A549 (cell line): Measurements from ENCODE around the gene FOXP3. TPM values are rescaled to one million over a fixed set of nuclear protein-coding genes. Genes with fewer than 3 reads are reported as not detected.

Experiments used
- ATAC-seq, 2 experiments: fragments of 200-7000 bp in 1 of 2; fragments of >200 bp in 1 of 2; cut with Nextera tagmentation in 1 of 2; cut with Tn5 transposase in 1 of 2; 3 replicates each; pipeline versions ENCODE4 v1.8.0 to v1.9.1; 2018 to 2020; ENCODE audit warnings: mild to moderate bottlenecking in 1 of 2, moderate library complexity in 1 of 2
- CTCF ChIA-PET: fragments of 300-600 bp; sonication (Branson Sonifier 250); formaldehyde crosslinking; extraction: SDS; loops from one replicate; lab custom pipeline; 2021; ENCODE audit warnings: antibody characterized with exemption, inconsistent platforms; lab: Yijun Ruan, JAX
- POLR2A ChIA-PET: fragments of 350-600 bp; formaldehyde crosslinking; extraction: SDS; loops from one replicate; lab custom pipeline; 2021; ENCODE audit warnings: antibody characterized with exemption, inconsistent platforms; lab: Yijun Ruan, JAX
- DNase-seq, 2 experiments: peaks; one replicate each; pipeline versions ENCODE4 v3.0.0 to v3.0.0-alpha.2; 2011 to 2016; ENCODE audit warnings: low read depth in 1 of 2, low spot score in 1 of 2
- FAIRE-seq: peaks from 2 replicates; lab custom pipeline; 2011; peaks lifted over from hg19 to GRCh38; lab: Jason Lieb, UNC
- H3K27ac ChIP-seq, 2 experiments: fragments of >200 bp; sonication (Bioruptor Twin); formaldehyde crosslinking; 3 replicates each; pipeline ENCODE4 v1.5.1; 2016 to 2017
- H3K4me1 ChIP-seq: fragments of >200 bp; sonication (Bioruptor Twin); formaldehyde crosslinking; 3 replicates; pipeline ENCODE4 v1.6.1; 2016
- H3K4me2 ChIP-seq: fragments of >200 bp; sonication (Bioruptor Twin); formaldehyde crosslinking; 3 replicates; pipeline ENCODE4 v1.6.1; 2016
- H3K4me3 ChIP-seq: fragments of >200 bp; sonication (Bioruptor Twin); formaldehyde crosslinking; 3 replicates; pipeline ENCODE4 v1.5.1; 2016
- H3K9me3 ChIP-seq: fragments of >200 bp; sonication (Bioruptor Twin); formaldehyde crosslinking; 3 replicates; pipeline ENCODE4 v1.6.1; 2016
- CBX2 ChIP-seq: fragments of 200-600 bp; sonication (generic); IDR thresholded peaks from 2 replicates; pipeline ENCODE4 v1.6.1; 2016; ENCODE audit warnings: low read depth, mild to moderate bottlenecking, borderline replicate concordance
- CHD2 ChIP-seq: fragments of 150-350 bp; IDR thresholded peaks from 2 replicates; pipeline ENCODE4 v1.6.1; 2014; ENCODE audit warnings: low read length; ENCODE audit not compliant: partially characterized antibody
- E2F6 ChIP-seq: IDR thresholded peaks from 2 replicates; pipeline ENCODE4 v1.6.1; 2012; ENCODE audit warnings: low read depth, borderline replicate concordance
- EHF ChIP-seq: fragments of 250-450 bp; sonication (Bioruptor Pico); IDR thresholded peaks from 2 replicates; pipeline ENCODE4 v1.5.0; 2020; ENCODE audit warnings: mild to moderate bottlenecking
- ESRRA ChIP-seq: fragments of 150-350 bp; IDR thresholded peaks from 2 replicates; pipeline ENCODE4 v1.6.1; 2014; ENCODE audit warnings: mild to moderate bottlenecking, low read length, borderline replicate concordance
- FOSB ChIP-seq: fragments of 250-450 bp; sonication (Bioruptor Pico); IDR thresholded peaks from 2 replicates; pipeline ENCODE4 v1.5.0; 2020; ENCODE audit warnings: mild to moderate bottlenecking, moderate library complexity
- FOSL2 ChIP-seq, 2 experiments: fragments of 450-650 bp in 1 of 2; fragments of >200 bp in 1 of 2; sonication (Bioruptor Twin) in 1 of 2; formaldehyde crosslinking; IDR thresholded peaks; 2 replicates each; pipeline versions ENCODE4 v1.5.0 to v1.6.1; 2016 to 2020; ENCODE audit warnings: mild to moderate bottlenecking in 1 of 2, moderate library complexity in 1 of 2
- FOXS1 ChIP-seq: fragments of 250-450 bp; sonication (Bioruptor Pico); IDR thresholded peaks from 2 replicates; pipeline ENCODE4 v1.5.0; 2020; ENCODE audit warnings: mild to moderate bottlenecking, moderate library complexity
- HOXA7 ChIP-seq: fragments of 250-450 bp; sonication (Bioruptor Pico); IDR thresholded peaks from 2 replicates; pipeline ENCODE4 v1.5.0; 2020; ENCODE audit warnings: mild to moderate bottlenecking, moderate library complexity
- HOXB5 ChIP-seq: fragments of 250-450 bp; sonication (Bioruptor Pico); IDR thresholded peaks from 2 replicates; pipeline ENCODE4 v1.5.0; 2020; ENCODE audit warnings: mild to moderate bottlenecking, moderate library complexity
- JUNB ChIP-seq: fragments of >200 bp; sonication (Bioruptor Twin); formaldehyde crosslinking; IDR thresholded peaks from 2 replicates; pipeline ENCODE4 v1.6.1; 2016
- KDM5A ChIP-seq: fragments of 200-600 bp; sonication (generic); IDR thresholded peaks from 2 replicates; pipeline ENCODE4 v1.6.1; 2016; ENCODE audit warnings: antibody characterized with exemption, mild to moderate bottlenecking
- MAZ ChIP-seq: fragments of 150-350 bp; IDR thresholded peaks from 2 replicates; pipeline ENCODE4 v1.6.1; 2014; ENCODE audit warnings: antibody characterized with exemption, low read depth, low read length, borderline replicate concordance
- MYC ChIP-seq: IDR thresholded peaks from 2 replicates; pipeline ENCODE4 v1.6.1; 2012; ENCODE audit warnings: mild to moderate bottlenecking, inconsistent platforms, low read length, improper control_type of control experiment, borderline replicate concordance
- NFE2L2 ChIP-seq: fragments of 150-350 bp; conservative IDR thresholded peaks from 2 replicates; pipeline ENCODE4 v1.6.1; 2014; ENCODE audit warnings: low read length
- NPAS2 ChIP-seq: fragments of 250-450 bp; sonication (Bioruptor Pico); IDR thresholded peaks from 2 replicates; pipeline ENCODE4 v1.8.0; 2022; ENCODE audit warnings: mild to moderate bottlenecking, moderate library complexity, borderline replicate concordance
- NR3C1 ChIP-seq: fragments of >200 bp; sonication (Bioruptor Twin); formaldehyde crosslinking; IDR thresholded peaks from 3 replicates; pipeline ENCODE4 v1.6.1; 2017
- PHF8 ChIP-seq: fragments of 200-600 bp; sonication (generic); IDR thresholded peaks from 2 replicates; pipeline ENCODE4 v1.6.1; 2016; ENCODE audit warnings: low read depth, mild to moderate bottlenecking, antibody characterized with exemption, moderate library complexity, borderline replicate concordance
- POLR2A ChIP-seq: IDR thresholded peaks from 2 replicates; pipeline ENCODE4 v1.6.1; 2012; ENCODE audit warnings: mild to moderate bottlenecking, low read length
- RCOR1 ChIP-seq: fragments of 150-350 bp; IDR thresholded peaks from 2 replicates; pipeline ENCODE4 v1.6.1; 2014; ENCODE audit warnings: antibody characterized with exemption, low read length, low read depth
- RFX5 ChIP-seq: fragments of 450-650 bp; IDR thresholded peaks from 2 replicates; pipeline ENCODE4 v1.7.1; 2014; ENCODE audit warnings: antibody characterized with exemption, mild to moderate bottlenecking, moderate library complexity
- SMC3 ChIP-seq: fragments of >200 bp; sonication (Bioruptor Twin); formaldehyde crosslinking; IDR thresholded peaks from 3 replicates; pipeline ENCODE4 v1.6.1; 2018; ENCODE audit warnings: inconsistent platforms
- TFCP2L1 ChIP-seq: fragments of 250-450 bp; sonication (Bioruptor Pico); IDR thresholded peaks from 2 replicates; pipeline ENCODE4 v1.5.0; 2021; ENCODE audit warnings: mild to moderate bottlenecking
- USF2 ChIP-seq: fragments of 450-650 bp; IDR thresholded peaks from 2 replicates; pipeline ENCODE4 v1.6.1; 2014; ENCODE audit warnings: antibody characterized with exemption
- ZC3H11A ChIP-seq: fragments of 450-650 bp; IDR thresholded peaks from 2 replicates; pipeline ENCODE4 v1.6.1; 2014; ENCODE audit warnings: antibody characterized with exemption, mild to moderate bottlenecking
- ZFP36 ChIP-seq: fragments of 450-650 bp; IDR thresholded peaks from 2 replicates; pipeline ENCODE4 v1.6.1; 2014; ENCODE audit warnings: borderline replicate concordance; ENCODE audit not compliant: partially characterized antibody
- WGBS: methylation state at CpG from one replicate; pipeline ENCODE4 v1.1.6; 2017; ENCODE audit errors: missing lambda C conversion rate; 5-methylcytosine and 5-hydroxymethylcytosine counted together
- polyA plus RNA-seq, 4 experiments: library from polyadenylated mRNA; depleted of rRNA in 3 of 4; stranded (reverse); fragments of >200 nt; fragmentation: RNase III in 1 of 4; extraction: RNeasy Plus Mini Kit Qiagen cat#74134 plus additional on column Dnase treatment in 1 of 4; gene quantifications; 2 replicates in 3 of 4; 3 replicates in 1 of 4; pipeline ENCODE4 v1.2.3, GENCODE V29; 2011 to 2017
- TF ChIP-seq, protein P1 (sequence below): IDR thresholded peaks from 2 replicates; pipeline ENCODE4 v1.6.1; 2012
- TF ChIP-seq, protein P2 (sequence below): fragments of 150-350 bp; IDR thresholded peaks from 2 replicates; pipeline ENCODE4 v1.6.1; 2014; ENCODE audit warnings: low read depth, mild to moderate bottlenecking, low read length

The FOXP3 gene
- polyA plus RNA-seq, 2 of the 4 experiments (the other 2 are of a cell fraction), result 0.04 to 0.13 TPM

GRCh38 chrX:49232525-49232924 lies 32.0 kb downstream of the FOXP3 start:
- 0 out of 3 replicates have a peak, but pooled peaks cover 4% of the 10 kb centered on the region for H3K4me1 ChIP-seq
- ATAC-seq, result no peak
- 42% methylated on average over 2 of the region's 2 CpGs for WGBS

DNA sequence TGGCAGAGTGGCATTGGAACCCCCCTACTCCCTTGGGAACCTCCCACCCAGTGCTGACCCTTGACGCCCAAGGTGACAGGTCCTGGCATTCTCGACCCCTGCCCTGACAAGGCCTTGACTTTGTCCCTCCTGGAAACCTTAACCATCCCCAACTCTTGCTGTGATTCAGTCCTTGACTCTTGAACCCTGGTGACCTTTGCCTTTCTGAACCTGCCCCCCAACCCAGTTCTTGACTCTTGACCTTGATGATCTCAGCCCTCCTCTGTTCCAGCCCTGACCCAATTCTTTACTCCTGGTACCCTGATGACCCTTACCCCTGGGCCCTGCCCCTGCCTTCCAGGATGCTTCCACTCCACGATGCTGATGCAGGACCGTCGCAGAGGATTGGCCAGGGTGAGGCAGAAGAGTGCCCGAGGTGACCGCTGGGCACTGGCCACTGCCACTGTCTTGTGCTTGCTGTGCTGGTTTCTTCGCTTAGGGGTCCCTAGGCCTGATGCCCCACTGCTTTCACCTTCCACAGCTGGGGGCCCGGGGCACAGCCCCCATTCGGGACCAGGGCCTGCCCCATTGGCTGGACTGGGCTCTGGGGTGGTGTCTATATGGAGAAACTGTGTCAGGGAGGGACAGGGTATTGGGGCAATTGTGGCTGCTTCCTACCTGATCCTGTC lies 33.0 kb downstream of the FOXP3 start:
- no peaks in the 10 kb centered on the region for H3K9me3 ChIP-seq
- H3K27ac ChIP-seq, result no peak overlapping the region
- H3K4me3 ChIP-seq, result no peak overlapping the region
- DNase-seq (no peak), FAIRE-seq (no peak), ATAC-seq (no peak)
- ChIA-PET POLR2A (no interaction called here), CTCF (no interaction called here)
- WGBS, result 82% methylated on average over 10 of the region's 10 CpGs
- TF ChIP-seq JUNB (no peak), NPAS2 (CRISPR knock-in tag) (no peak)
- H3K4me2 ChIP-seq, result no peak overlapping the region
- H3K4me1 ChIP-seq, result 0 out of 3 replicates have a peak, but pooled peaks cover 4% of the 10 kb centered on the region

More at GRCh38 chrX:49232525-49232924, 32.0 kb downstream of the FOXP3 start:
- ChIA-PET POLR2A (no interaction called here), CTCF (no interaction called here)
- DNase-seq (no peak), FAIRE-seq (peak; percentile 61)
- Histone ChIP-seq H3K4me3 (no peak overlapping the region), H3K27ac (no peak overlapping the region), H3K4me2 (no peak overlapping the region), H3K9me3 (no peaks in the 10 kb centered on the region)
- TF ChIP-seq, protein P1, sequence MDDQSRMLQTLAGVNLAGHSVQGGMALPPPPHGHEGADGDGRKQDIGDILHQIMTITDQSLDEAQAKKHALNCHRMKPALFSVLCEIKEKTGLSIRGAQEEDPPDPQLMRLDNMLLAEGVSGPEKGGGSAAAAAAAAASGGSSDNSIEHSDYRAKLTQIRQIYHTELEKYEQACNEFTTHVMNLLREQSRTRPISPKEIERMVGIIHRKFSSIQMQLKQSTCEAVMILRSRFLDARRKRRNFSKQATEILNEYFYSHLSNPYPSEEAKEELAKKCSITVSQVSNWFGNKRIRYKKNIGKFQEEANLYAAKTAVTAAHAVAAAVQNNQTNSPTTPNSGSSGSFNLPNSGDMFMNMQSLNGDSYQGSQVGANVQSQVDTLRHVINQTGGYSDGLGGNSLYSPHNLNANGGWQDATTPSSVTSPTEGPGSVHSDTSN, result no peak
- TF ChIP-seq, protein P2, sequence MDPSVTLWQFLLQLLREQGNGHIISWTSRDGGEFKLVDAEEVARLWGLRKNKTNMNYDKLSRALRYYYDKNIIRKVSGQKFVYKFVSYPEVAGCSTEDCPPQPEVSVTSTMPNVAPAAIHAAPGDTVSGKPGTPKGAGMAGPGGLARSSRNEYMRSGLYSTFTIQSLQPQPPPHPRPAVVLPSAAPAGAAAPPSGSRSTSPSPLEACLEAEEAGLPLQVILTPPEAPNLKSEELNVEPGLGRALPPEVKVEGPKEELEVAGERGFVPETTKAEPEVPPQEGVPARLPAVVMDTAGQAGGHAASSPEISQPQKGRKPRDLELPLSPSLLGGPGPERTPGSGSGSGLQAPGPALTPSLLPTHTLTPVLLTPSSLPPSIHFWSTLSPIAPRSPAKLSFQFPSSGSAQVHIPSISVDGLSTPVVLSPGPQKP, result no peak
- no peak for TF ChIP-seq FOXS1 (CRISPR knock-in tag)
- TF ChIP-seq FOSB, result no peak
- no peak for TF ChIP-seq E2F6
- no peak for TF ChIP-seq ESRRA
- TF ChIP-seq ZC3H11A, result no peak
- no peak for TF ChIP-seq HOXB5
- no peak for TF ChIP-seq JUNB
- TF ChIP-seq MYC, result no peak
- TF ChIP-seq TFCP2L1, result no peak
- TF ChIP-seq USF2, result no peak
- no peak for TF ChIP-seq RCOR1
- TF ChIP-seq HOXA7, result no peak
- no peak for TF ChIP-seq CHD2

GRCh38 chrX:49230500-49231232 lies 33.8 kb downstream of the FOXP3 start:
- POLR2A ChIA-PET, result no interaction called here

More at GRCh38 chrX:49230500-49231232, 33.8 kb downstream of the FOXP3 start:
- CTCF ChIA-PET, result interaction anchor here (0.7 kb wide), 1 partner anchor 19 kb away, joined by 3 read pairs; no protein-coding TSS in a partner anchor
- no peak for DNase-seq
- no peak for FAIRE-seq
- Histone ChIP-seq H3K27ac (no peak overlapping the region), H3K4me1 (no peaks in the 10 kb centered on the region), H3K9me3 (no peaks in the 10 kb centered on the region), H3K4me2 (no peak overlapping the region), H3K4me3 (no peak overlapping the region)
- TF ChIP-seq POLR2A, result no peak
- TF ChIP-seq CBX2, result no peak
- TF ChIP-seq FOSL2 (IDR thresholded peaks at IDR 0.05), result no peak
- TF ChIP-seq FOSL2 (CRISPR knock-in tag; IDR thresholded peaks at IDR 0.05), result no peak
- no peak for TF ChIP-seq E2F6
- no peak for TF ChIP-seq ZFP36
- TF ChIP-seq KDM5A, result no peak
- TF ChIP-seq MAZ, result no peak
- no peak for TF ChIP-seq SMC3
- TF ChIP-seq TFCP2L1, result no peak
- TF ChIP-seq PHF8, result no peak
- no peak for TF ChIP-seq NFE2L2
- no peak for TF ChIP-seq USF2
- TF ChIP-seq RFX5, result no peak
- no peak for TF ChIP-seq EHF (CRISPR knock-in tag)
- TF ChIP-seq NR3C1, result no peak
- ATAC-seq, result peak in 1 of 2 experiments; percentile 37; a peak in 1 of 6 replicates
- WGBS, result 88% methylated on average over 21 of the region's 44 CpGs
